HepG2 (cell line): ENCODE measurements around the gene SYMPK. TPM values are rescaled to one million over a fixed set of nuclear protein-coding genes. Genes with fewer than 3 reads are reported as not detected.

Experiments
- BORCS8-MEF2B ChIP-seq: sonication (generic); formaldehyde crosslinking; IDR thresholded peaks from 2 replicates; pipeline ENCODE4 v1.8.0; 2022; ENCODE audit warnings: mild to moderate bottlenecking, missing genetic modification reagents
- BRCA1 ChIP-seq: sonication (generic); formaldehyde crosslinking; IDR thresholded peaks from 2 replicates; pipeline ENCODE4 v1.4.0; 2020; ENCODE audit warnings: missing genetic modification reagents
- HINFP ChIP-seq: sonication (generic); formaldehyde crosslinking; IDR thresholded peaks from 2 replicates; pipeline ENCODE4 v1.4.0; 2020; ENCODE audit warnings: low read depth, mild to moderate bottlenecking, missing genetic modification reagents
- JARID2 ChIP-seq: sonication (generic); formaldehyde crosslinking; IDR thresholded peaks from 2 replicates; pipeline ENCODE4 v1.8.1; 2023; ENCODE audit warnings: missing genetic modification reagents, inconsistent platforms; ENCODE audit not compliant: insufficient replicate concordance
- MXD1 ChIP-seq: sonication (generic); formaldehyde crosslinking; IDR thresholded peaks from 2 replicates; pipeline ENCODE4 v1.4.0; 2020; ENCODE audit warnings: mild to moderate bottlenecking, missing genetic modification reagents
- MXI1 ChIP-seq: IDR thresholded peaks from 3 replicates; pipeline ENCODE4 v1.6.1; 2012; ENCODE audit warnings: low read depth, low read length, inconsistent platforms, borderline replicate concordance
- TEAD3 ChIP-seq: optimal IDR thresholded peaks from 2 replicates; pipeline ENCODE3; 2016; ENCODE audit warnings: borderline replicate concordance
- ZBTB4 ChIP-seq: sonication (generic); formaldehyde crosslinking; IDR thresholded peaks from 2 replicates; pipeline ENCODE4 v1.4.0; 2020; ENCODE audit warnings: missing genetic modification reagents, mild to moderate bottlenecking, borderline replicate concordance
- ZNF282 ChIP-seq: fragments of 450-650 bp; IDR thresholded peaks from 2 replicates; pipeline ENCODE4 v1.6.1; 2018; ENCODE audit not compliant: partially characterized antibody
- ZNF431 ChIP-seq: sonication (generic); formaldehyde crosslinking; IDR thresholded peaks from 2 replicates; pipeline ENCODE4 v1.9.0; 2022; ENCODE audit warnings: missing genetic modification reagents, low read depth, mild to moderate bottlenecking, borderline replicate concordance
- ZNF446 ChIP-seq: sonication (generic); formaldehyde crosslinking; IDR thresholded peaks from 2 replicates; pipeline ENCODE4 v1.5.0; 2020; ENCODE audit warnings: mild to moderate bottlenecking, missing genetic modification reagents
- ZNF513 ChIP-seq: sonication (generic); formaldehyde crosslinking; conservative IDR thresholded peaks from 2 replicates; pipeline ENCODE4 v1.5.0; 2020; ENCODE audit warnings: missing genetic modification reagents
- ZNF598 ChIP-seq: sonication (generic); formaldehyde crosslinking; IDR thresholded peaks from 2 replicates; pipeline ENCODE4 v1.5.1; 2020; ENCODE audit warnings: mild to moderate bottlenecking, missing genetic modification reagents, borderline replicate concordance
- ZSCAN25 ChIP-seq: sonication (generic); formaldehyde crosslinking; IDR thresholded peaks from 2 replicates; pipeline ENCODE4 v1.8.0; 2022; ENCODE audit warnings: mild to moderate bottlenecking, missing genetic modification reagents
- polyA plus RNA-seq, 8 experiments: library from polyadenylated mRNA; depleted of rRNA in 3 of 8; stranded (reverse) in 7 of 8; unstranded in 1 of 8; fragments of >200 nt; fragmentation: Illumina TruSeq in 4 of 8; extraction: Trizol in 4 of 8; gene quantifications; 2 replicates each; pipeline versions ENCODE4 v1.2.1 to v1.2.3, GENCODE V29; 2011 to 2016; ENCODE audit warnings: low read depth in 4 of 8, missing spikeins in 1 of 8, mixed read lengths in 1 of 8; ENCODE audit not compliant: insufficient read depth in 1 of 8
- total RNA-seq, 5 experiments: library from RNA; depleted of rRNA; stranded (reverse); fragments of >200 nt; fragmentation: Illumina TruSeq; extraction: Trizol; gene quantifications; 2 replicates each; pipeline ENCODE4 v1.2.3, GENCODE V29; 2016; ENCODE audit warnings: low read depth in 1 of 5
- TF ChIP-seq, protein P1 (sequence below): sonication (generic); formaldehyde crosslinking; IDR thresholded peaks from 2 replicates; pipeline ENCODE4 v1.4.0; 2020; ENCODE audit warnings: missing genetic modification reagents, borderline replicate concordance

SYMPK gene
- total and polyA plus RNA-seq, 2 of the 13 experiments (the other 11 are each of a cell fraction or from before 2014, with no cell fraction given), result 21.9 to 55.7 TPM

GRCh38 chr19:45885556-45886426, 22.8 kb upstream of the SYMPK start, which contains the start of gene IRF2BP1 (continued):
- TF ChIP-seq HINFP (CRISPR knock-in tag) (no peak), ZNF431 (CRISPR knock-in tag) (0 out of 2 replicates have a peak, but pooled peaks have one; percentile 67), ZBTB4 (CRISPR knock-in tag) (no peak), ZNF282 (no peak), JARID2 (CRISPR knock-in tag) (no peak), TEAD3 (CRISPR knock-in tag) (peak; percentile 9), MXI1 (peak; percentile 46; the same call in 1 of the 3 replicates), BORCS8-MEF2B (CRISPR knock-in tag) (peak; percentile 16; the same call in 1 of the 2 replicates), ZNF598 (CRISPR knock-in tag) (no peak), ZSCAN25 (no peak), MXD1 (CRISPR knock-in tag) (peak; percentile 63), ZNF446 (CRISPR knock-in tag) (peak; percentile 65; the same call in 1 of the 2 replicates), BRCA1 (CRISPR knock-in tag) (no peak), ZNF513 (CRISPR knock-in tag) (0 out of 2 replicates have a peak, but pooled peaks have one; percentile 51)
- TF ChIP-seq, protein P1, sequence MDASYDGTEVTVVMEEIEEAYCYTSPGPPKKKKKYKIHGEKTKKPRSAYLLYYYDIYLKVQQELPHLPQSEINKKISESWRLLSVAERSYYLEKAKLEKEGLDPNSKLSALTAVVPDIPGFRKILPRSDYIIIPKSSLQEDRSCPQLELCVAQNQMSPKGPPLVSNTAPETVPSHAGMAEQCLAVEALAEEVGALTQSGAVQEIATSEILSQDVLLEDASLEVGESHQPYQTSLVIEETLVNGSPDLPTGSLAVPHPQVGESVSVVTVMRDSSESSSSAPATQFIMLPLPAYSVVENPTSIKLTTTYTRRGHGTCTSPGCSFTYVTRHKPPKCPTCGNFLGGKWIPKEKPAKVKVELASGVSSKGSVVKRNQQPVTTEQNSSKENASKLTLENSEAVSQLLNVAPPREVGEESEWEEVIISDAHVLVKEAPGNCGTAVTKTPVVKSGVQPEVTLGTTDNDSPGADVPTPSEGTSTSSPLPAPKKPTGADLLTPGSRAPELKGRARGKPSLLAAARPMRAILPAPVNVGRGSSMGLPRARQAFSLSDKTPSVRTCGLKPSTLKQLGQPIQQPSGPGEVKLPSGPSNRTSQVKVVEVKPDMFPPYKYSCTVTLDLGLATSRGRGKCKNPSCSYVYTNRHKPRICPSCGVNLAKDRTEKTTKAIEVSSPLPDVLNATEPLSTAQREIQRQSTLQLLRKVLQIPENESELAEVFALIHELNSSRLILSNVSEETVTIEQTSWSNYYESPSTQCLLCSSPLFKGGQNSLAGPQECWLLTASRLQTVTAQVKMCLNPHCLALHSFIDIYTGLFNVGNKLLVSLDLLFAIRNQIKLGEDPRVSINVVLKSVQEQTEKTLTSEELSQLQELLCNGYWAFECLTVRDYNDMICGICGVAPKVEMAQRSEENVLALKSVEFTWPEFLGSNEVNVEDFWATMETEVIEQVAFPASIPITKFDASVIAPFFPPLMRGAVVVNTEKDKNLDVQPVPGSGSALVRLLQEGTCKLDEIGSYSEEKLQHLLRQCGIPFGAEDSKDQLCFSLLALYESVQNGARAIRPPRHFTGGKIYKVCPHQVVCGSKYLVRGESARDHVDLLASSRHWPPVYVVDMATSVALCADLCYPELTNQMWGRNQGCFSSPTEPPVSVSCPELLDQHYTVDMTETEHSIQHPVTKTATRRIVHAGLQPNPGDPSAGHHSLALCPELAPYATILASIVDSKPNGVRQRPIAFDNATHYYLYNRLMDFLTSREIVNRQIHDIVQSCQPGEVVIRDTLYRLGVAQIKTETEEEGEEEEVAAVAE (CRISPR knock-in tag), result no peak
